Parathyroid adenoma (tissue), 2 donors: Measurements from ENCODE around the gene FAIM2.

Source experiments
- H2AFZ ChIP-seq: fragments of 300-600 bp; sonication (generic); one replicate; pipeline ENCODE4 v1.7.0; 2017; ENCODE audit warnings: antibody characterized with exemption, mild to moderate bottlenecking
- H3K27ac ChIP-seq: fragments of 300-600 bp; sonication (generic); one replicate; pipeline ENCODE4 v1.7.0; 2017
- H3K27me3 ChIP-seq: fragments of 300-600 bp; sonication (generic); one replicate; pipeline ENCODE4 v1.7.0; 2017; ENCODE audit warnings: low read length; ENCODE audit not compliant: control insufficient read depth, insufficient read depth
- H3K36me3 ChIP-seq: fragments of 300-600 bp; sonication (generic); one replicate; pipeline ENCODE4 v1.7.0; 2017; ENCODE audit warnings: low read length; ENCODE audit not compliant: control insufficient read depth, insufficient read depth
- H3K4me1 ChIP-seq: fragments of 300-600 bp; sonication (generic); one replicate; pipeline ENCODE4 v1.7.0; 2017; ENCODE audit warnings: control low read depth
- H3K4me2 ChIP-seq: fragments of 300-600 bp; sonication (generic); one replicate; pipeline ENCODE4 v1.7.0; 2017; ENCODE audit warnings: low read length
- H3K4me3 ChIP-seq: fragments of 300-600 bp; sonication (generic); one replicate; pipeline ENCODE4 v1.7.0; 2017; ENCODE audit warnings: low read depth, low read length
- H3K79me2 ChIP-seq: fragments of 300-600 bp; sonication (generic); one replicate; pipeline ENCODE4 v1.7.0; 2017; ENCODE audit warnings: control low read depth
- H3K9ac ChIP-seq: fragments of 300-600 bp; sonication (generic); one replicate; pipeline ENCODE4 v1.7.0; 2017; ENCODE audit warnings: mild to moderate bottlenecking
- H3K9me3 ChIP-seq: fragments of 300-600 bp; sonication (generic); one replicate; pipeline ENCODE4 v1.7.0; 2017; ENCODE audit warnings: low read length; ENCODE audit not compliant: control insufficient read depth
- CTCF ChIP-seq: fragments of 300-600 bp; sonication (generic); IDR thresholded peaks from one replicate; pipeline ENCODE4 v1.7.0; 2017; ENCODE audit warnings: antibody characterized with exemption, mild to moderate bottlenecking
- donor health status: primary hyperparathyroidism.

FAIM2 gene

GRCh38 chr12:49902399-49903350 lies 1.0 kb downstream of the FAIM2 start:
- Histone ChIP-seq H3K79me2 (no peaks in the 10 kb centered on the region), H3K9me3 (no peaks in the 10 kb centered on the region), H3K4me2 (no peak overlapping the region), H2AFZ (no peak overlapping the region), H3K36me3 (no peaks in the 10 kb centered on the region), H3K4me1 (peaks cover 23% of the 10 kb centered on the region), H3K27ac (peak overlapping the region; percentile 86), H3K9ac (no peak overlapping the region), H3K27me3 (no peaks in the 10 kb centered on the region), H3K4me3 (peak overlapping the region; percentile 13)
- TF ChIP-seq CTCF, result peak; percentile 10

- H3K27ac ChIP-seq, result peak overlapping the region; percentile 86
Observed at GRCh38 chr12:49901986-49902385, 1.7 kb downstream of the FAIM2 start.

GRCh38 chr12:49901026-49901425 lies 2.7 kb downstream of the FAIM2 start:
- H3K4me3 ChIP-seq, result no peak overlapping the region
- no peaks in the 10 kb centered on the region for H3K9me3 ChIP-seq
- H3K27ac ChIP-seq, result no peak overlapping the region
- no peak overlapping the region for H2AFZ ChIP-seq
- H3K27me3 ChIP-seq, result no peaks in the 10 kb centered on the region
- no peaks in the 10 kb centered on the region for H3K36me3 ChIP-seq
- no peak overlapping the region for H3K9ac ChIP-seq
- no peak for TF ChIP-seq CTCF
- H3K4me2 ChIP-seq, result no peak overlapping the region
- no peaks in the 10 kb centered on the region for H3K79me2 ChIP-seq
- peaks cover 31% of the 10 kb centered on the region for H3K4me1 ChIP-seq

More at GRCh38 chr12:49901986-49902385, 1.7 kb downstream of the FAIM2 start:
- no peak overlapping the region for H3K9ac ChIP-seq
- H3K9me3 ChIP-seq, result no peaks in the 10 kb centered on the region
- no peak for TF ChIP-seq CTCF
- no peaks in the 10 kb centered on the region for H3K36me3 ChIP-seq
- no peak overlapping the region for H3K4me3 ChIP-seq
- H3K4me2 ChIP-seq, result no peak overlapping the region
- H2AFZ ChIP-seq, result no peak overlapping the region
- H3K4me1 ChIP-seq, result peaks cover 29% of the 10 kb centered on the region
- H3K79me2 ChIP-seq, result no peaks in the 10 kb centered on the region
- no peaks in the 10 kb centered on the region for H3K27me3 ChIP-seq

GRCh38 chr12:49900371-49900770 lies 3.3 kb downstream of the FAIM2 start:
- Histone ChIP-seq H3K4me3 (no peak overlapping the region), H3K79me2 (no peaks in the 10 kb centered on the region), H3K4me2 (no peak overlapping the region), H3K36me3 (no peaks in the 10 kb centered on the region), H3K27ac (no peak overlapping the region), H2AFZ (no peak overlapping the region), H3K27me3 (no peaks in the 10 kb centered on the region), H3K9ac (no peak overlapping the region), H3K4me1 (peaks cover 32% of the 10 kb centered on the region), H3K9me3 (no peaks in the 10 kb centered on the region)
- no peak for TF ChIP-seq CTCF
